Smooth muscle cell (in vitro differentiated cells): ENCODE results near the gene PDSS1. TPM values are rescaled to one million over a fixed set of nuclear protein-coding genes. Genes with fewer than 3 reads are reported as not detected.

ENCODE experiments used
- DNase-seq: peaks from one replicate; lab custom pipeline; 2025; ENCODE audit not compliant: unreplicated experiment; lab: John Stamatoyannopoulos, UW
- H2AFZ ChIP-seq: fragments of 200-600 bp; sonication (generic); 2 replicates; pipeline ENCODE4 v1.6.0; 2016; ENCODE audit warnings: antibody characterized with exemption, low read depth, mild to moderate bottlenecking
- H3F3A ChIP-seq: fragments of 200-600 bp; sonication (generic); 2 replicates; pipeline ENCODE4 v1.6.0; 2017; ENCODE audit warnings: antibody characterized with exemption, low read depth
- H3K27ac ChIP-seq: fragments of 200-600 bp; sonication (generic); 2 replicates; pipeline ENCODE4 v1.5.1; 2016; ENCODE audit warnings: low read depth, mild to moderate bottlenecking
- H3K27me3 ChIP-seq: fragments of 200-600 bp; sonication (generic); 2 replicates; pipeline ENCODE4 v1.6.1; 2016; ENCODE audit warnings: low read depth, mild to moderate bottlenecking
- H3K36me3 ChIP-seq: fragments of 200-600 bp; sonication (generic); 2 replicates; pipeline ENCODE4 v1.5.1; 2016; ENCODE audit warnings: low read depth
- H3K4me1 ChIP-seq: fragments of 200-600 bp; sonication (generic); 2 replicates; pipeline ENCODE4 v1.5.1; 2016; ENCODE audit warnings: low read depth
- H3K4me2 ChIP-seq: fragments of 200-600 bp; sonication (generic); 2 replicates; pipeline ENCODE4 v1.6.0; 2016; ENCODE audit warnings: mild to moderate bottlenecking
- H3K4me3 ChIP-seq: fragments of 200-600 bp; sonication (generic); 2 replicates; pipeline ENCODE4 v1.5.1; 2016; ENCODE audit warnings: mild to moderate bottlenecking
- H3K79me2 ChIP-seq: fragments of 200-600 bp; sonication (generic); 2 replicates; pipeline ENCODE4 v1.6.0; 2016; ENCODE audit warnings: low read depth, mild to moderate bottlenecking
- H3K9ac ChIP-seq: fragments of 200-600 bp; sonication (generic); 2 replicates; pipeline ENCODE4 v1.6.0; 2016; ENCODE audit warnings: low read depth
- H3K9me3 ChIP-seq: fragments of 200-600 bp; sonication (generic); replicated peaks from 2 replicates; pipeline ENCODE4 v1.5.1; 2016; ENCODE audit warnings: low read depth
- H4K20me1 ChIP-seq: fragments of 200-600 bp; sonication (generic); 2 replicates; pipeline ENCODE4 v1.6.0; 2016; ENCODE audit warnings: low read depth
- CTCF ChIP-seq: fragments of 200-600 bp; sonication (generic); IDR thresholded peaks from 2 replicates; pipeline ENCODE4 v1.5.1; 2017; ENCODE audit warnings: borderline replicate concordance, mild to moderate bottlenecking, antibody characterized with exemption; ENCODE audit not compliant: insufficient read depth, poor library complexity, severe bottlenecking
- WGBS: methylation state at CpG from one replicate; pipeline ENCODE4 v1.1.7; 2016; ENCODE audit warnings: low lambda C conversion rate; 5-methylcytosine and 5-hydroxymethylcytosine counted together
- polyA plus RNA-seq: library from polyadenylated mRNA; unstranded; fragments of >200 nt; fragmentation: Nextera tagmentation; extraction: Ambion mirVana; gene quantifications from 2 replicates; pipeline ENCODE4 v1.2.1, GENCODE V29; 2016
- total RNA-seq: library from RNA; depleted of rRNA; stranded (reverse); fragments of >200 nt; gene quantifications from 2 replicates; pipeline ENCODE4 v1.2.3, GENCODE V29; 2014

Gene PDSS1
- total and polyA plus RNA-seq, 2 experiments from 2014 or later = 5.1 to 14.0 TPM

GRCh38 chr10:26780106-26780792, 82.7 kb downstream of the PDSS1 start:
- H3K4me2 ChIP-seq = peak overlapping the region; percentile 36
- TF ChIP-seq CTCF = no peak
- no peaks in the 10 kb centered on the region for H3F3A ChIP-seq
- WGBS = 92% methylated on average over 8 of the region's 8 CpGs
- no peaks in the 10 kb centered on the region for H3K27me3 ChIP-seq
- peaks cover 28% of the 10 kb centered on the region for H3K4me1 ChIP-seq
- peaks cover 63% of the 10 kb centered on the region for H3K79me2 ChIP-seq
- no peaks in the 10 kb centered on the region for H3K9me3 ChIP-seq
- no peak for DNase-seq
- H3K36me3 ChIP-seq = no peaks in the 10 kb centered on the region
- no peak overlapping the region for H3K4me3 ChIP-seq
- peak overlapping the region; percentile 69 for H3K9ac ChIP-seq
- H2AFZ ChIP-seq = no peak overlapping the region
- H4K20me1 ChIP-seq = peaks cover 63% of the 10 kb centered on the region
- peak overlapping the region; percentile 94 for H3K27ac ChIP-seq

DNA sequence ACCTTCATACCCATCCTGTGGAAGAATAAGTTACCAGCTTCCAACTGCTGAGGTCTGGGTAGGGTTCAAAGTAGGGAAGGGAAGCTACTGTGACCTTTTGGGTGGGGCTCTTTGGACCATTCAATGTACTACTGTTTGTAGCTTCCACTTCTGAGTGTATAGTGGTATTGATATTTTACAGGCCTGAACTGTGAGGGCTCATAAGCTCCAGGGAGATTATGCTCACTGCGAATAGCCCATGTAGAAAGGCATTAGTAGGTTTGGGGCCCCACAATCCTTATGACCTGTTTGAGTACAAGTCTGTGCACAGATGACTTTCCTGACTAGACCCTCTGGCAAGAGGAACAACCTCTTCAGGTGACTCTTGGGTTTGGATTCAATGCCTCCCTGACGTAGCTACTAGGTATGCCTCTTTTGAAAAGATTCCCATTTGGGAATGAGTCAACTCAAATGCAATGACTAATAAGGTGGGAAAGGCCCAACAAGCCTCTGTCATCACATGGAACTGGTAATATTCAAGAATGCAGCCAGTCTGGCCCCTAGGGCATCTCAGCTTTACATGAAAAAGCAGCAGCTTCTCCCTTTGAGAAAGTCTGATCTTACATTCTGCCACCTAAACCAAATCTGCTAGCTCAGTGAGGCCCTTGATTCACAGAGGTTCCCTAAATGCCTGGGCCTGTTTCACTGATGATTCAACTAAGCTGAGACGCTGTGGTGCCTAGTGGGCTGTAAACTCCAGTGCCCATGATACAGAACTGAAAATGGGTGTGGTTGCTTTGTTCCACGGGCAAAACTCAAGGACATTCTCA, 83.5 kb downstream of the PDSS1 start:
- no peaks in the 10 kb centered on the region for H3K9me3 ChIP-seq
- no peak for TF ChIP-seq CTCF
- no peak overlapping the region for H2AFZ ChIP-seq
- H3K4me3 ChIP-seq = no peak overlapping the region
- WGBS = 31% methylated on average over 4 of the region's 4 CpGs
- peak overlapping the region; percentile 94 for H3K27ac ChIP-seq
- H3K4me2 ChIP-seq = peak overlapping the region; percentile 62
- peak overlapping the region; percentile 86 for H3K9ac ChIP-seq
- peaks cover 57% of the 10 kb centered on the region for H4K20me1 ChIP-seq
- H3K4me1 ChIP-seq = peaks cover 28% of the 10 kb centered on the region
- H3F3A ChIP-seq = no peaks in the 10 kb centered on the region
- peaks cover 60% of the 10 kb centered on the region for H3K79me2 ChIP-seq
- no peak for DNase-seq
- no peaks in the 10 kb centered on the region for H3K36me3 ChIP-seq
- H3K27me3 ChIP-seq = no peaks in the 10 kb centered on the region

DNA sequence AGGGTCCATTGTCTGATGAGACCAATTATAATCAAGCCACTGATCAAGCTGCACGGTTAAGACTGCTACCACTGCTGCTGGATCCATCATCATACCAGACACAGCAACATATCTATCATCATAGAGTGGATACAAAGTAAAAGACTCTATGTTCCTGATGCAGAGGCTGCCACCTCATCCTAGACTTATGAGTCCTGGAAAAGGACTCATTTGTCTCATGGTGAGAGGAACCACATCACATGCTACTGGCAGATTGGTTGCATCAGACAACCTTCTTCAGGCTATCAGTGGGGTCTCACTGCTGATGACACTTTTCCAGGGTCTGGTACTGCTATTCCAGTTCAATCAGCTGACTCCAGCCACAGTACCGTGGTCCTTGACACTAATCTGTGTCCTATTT, 84.3 kb downstream of the PDSS1 start:
- Histone ChIP-seq H3K27ac (peak overlapping the region; percentile 94), H3K4me2 (peak overlapping the region; percentile 62), H3K9me3 (no peaks in the 10 kb centered on the region), H3F3A (no peaks in the 10 kb centered on the region), H3K4me1 (peaks cover 28% of the 10 kb centered on the region), H3K9ac (peak overlapping the region; percentile 86), H4K20me1 (peaks cover 58% of the 10 kb centered on the region), H3K79me2 (peaks cover 66% of the 10 kb centered on the region), H3K36me3 (no peaks in the 10 kb centered on the region), H3K27me3 (no peaks in the 10 kb centered on the region), H3K4me3 (no peak overlapping the region), H2AFZ (no peak overlapping the region)
- no peak for TF ChIP-seq CTCF
- WGBS = 88% methylated on average over 2 of the region's 2 CpGs
- DNase-seq = no peak
